Measurements from ENCODE around the gene YIPF6.
A peak's percentile ranks its signal among the peaks of the same experiment; 100 is the strongest.
"Not testable (repeated sequence)": the region's sequence is repeated elsewhere in the genome, so short reads cannot be mapped to it uniquely, and the experiment has no call there.

Gene YIPF6

GRCh38 chrX:68498508-68499379, at the start of gene YIPF6:
YIPF6 (plus strand) TSS chrX:68499051; CDS start chrX:68499067, 16 bp downstream.
- DNase-seq: peak; percentile 5

- no peak for DNase-seq
These were observed 47.1 kb upstream of the YIPF6 start for GRCh38 chrX:68451720-68452119.

GRCh38 chrX:68454476-68455150, 44.2 kb upstream of the YIPF6 start:
- no peak for DNase-seq

- no peak for DNase-seq
These were observed 43.7 kb upstream of the YIPF6 start for GRCh38 chrX:68455151-68455510.

- DNase-seq: no peak
These were observed 37.8 kb upstream of the YIPF6 start for GRCh38 chrX:68461093-68461492.

- no peak for DNase-seq
These were observed 37.3 kb upstream of the YIPF6 start for GRCh38 chrX:68461576-68461975.

GRCh38 chrX:68462197-68462596, 36.7 kb upstream of the YIPF6 start:
- DNase-seq: no peak

GRCh38 chrX:68462653-68463052, 36.2 kb upstream of the YIPF6 start:
- DNase-seq: no peak

GRCh38 chrX:68463880-68464279, 35.0 kb upstream of the YIPF6 start:
- DNase-seq: no peak

- DNase-seq: no peak
These were observed 34.1 kb upstream of the YIPF6 start for GRCh38 chrX:68464796-68465195.

- no peak for DNase-seq
These were observed 17.9 kb upstream of the YIPF6 start for GRCh38 chrX:68480969-68481368.

- DNase-seq: not testable (repeated sequence)
These were observed 12.7 kb upstream of the YIPF6 start for GRCh38 chrX:68486198-68486597.

- DNase-seq: no peak
These were observed 11.6 kb upstream of the YIPF6 start for GRCh38 chrX:68487254-68487653.

GRCh38 chrX:68487924-68488323, 10.9 kb upstream of the YIPF6 start:
- DNase-seq: no peak

- DNase-seq: no peak
These were observed 10.2 kb upstream of the YIPF6 start for GRCh38 chrX:68488657-68489056.

GRCh38 chrX:68490644-68491043, 8.2 kb upstream of the YIPF6 start:
- DNase-seq: no peak

GRCh38 chrX:68492583-68492982, 6.3 kb upstream of the YIPF6 start:
- no peak for DNase-seq

GRCh38 chrX:68493776-68494175, 5.1 kb upstream of the YIPF6 start:
- DNase-seq: not testable (repeated sequence)

- DNase-seq: no peak
These were observed 775 bp upstream of the YIPF6 start for GRCh38 chrX:68498044-68498507.

GRCh38 chrX:68499543-68500504, 973 bp downstream of the YIPF6 start:
- DNase-seq: no peak

- no peak for DNase-seq
These were observed 5.2 kb downstream of the YIPF6 start for GRCh38 chrX:68503836-68504636.

- no peak for DNase-seq
These were observed 7.8 kb downstream of the YIPF6 start for GRCh38 chrX:68506649-68507048.

Measured in GOT3 (cell line).